ENCODE data around the gene ACER2. TPM values are rescaled to one million over a fixed set of nuclear protein-coding genes. Genes with fewer than 3 reads are reported as not detected.

ACER2 gene
- total RNA-seq, 1 donor: 4.7 TPM

DNA sequence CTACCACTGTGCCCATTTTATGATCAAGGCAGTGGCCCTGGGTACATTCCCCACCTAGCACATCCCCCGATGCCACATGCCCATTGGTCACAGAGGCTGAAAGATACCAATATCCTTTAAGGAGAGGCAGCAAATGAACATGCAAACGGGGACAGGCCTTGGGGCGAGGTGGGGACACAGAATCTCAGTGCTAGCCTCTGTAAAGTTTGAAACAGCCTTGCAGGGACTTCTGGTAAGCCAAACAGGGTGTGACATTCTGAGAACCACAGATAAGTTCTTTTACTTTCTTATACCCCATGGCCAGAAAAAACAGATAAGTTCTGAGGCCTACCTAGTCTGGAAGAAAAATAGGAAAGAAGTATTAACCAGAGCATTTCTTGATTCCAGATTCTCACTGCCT, 60.5 kb downstream of the ACER2 start:
- TF ChIP-seq, protein P1, sequence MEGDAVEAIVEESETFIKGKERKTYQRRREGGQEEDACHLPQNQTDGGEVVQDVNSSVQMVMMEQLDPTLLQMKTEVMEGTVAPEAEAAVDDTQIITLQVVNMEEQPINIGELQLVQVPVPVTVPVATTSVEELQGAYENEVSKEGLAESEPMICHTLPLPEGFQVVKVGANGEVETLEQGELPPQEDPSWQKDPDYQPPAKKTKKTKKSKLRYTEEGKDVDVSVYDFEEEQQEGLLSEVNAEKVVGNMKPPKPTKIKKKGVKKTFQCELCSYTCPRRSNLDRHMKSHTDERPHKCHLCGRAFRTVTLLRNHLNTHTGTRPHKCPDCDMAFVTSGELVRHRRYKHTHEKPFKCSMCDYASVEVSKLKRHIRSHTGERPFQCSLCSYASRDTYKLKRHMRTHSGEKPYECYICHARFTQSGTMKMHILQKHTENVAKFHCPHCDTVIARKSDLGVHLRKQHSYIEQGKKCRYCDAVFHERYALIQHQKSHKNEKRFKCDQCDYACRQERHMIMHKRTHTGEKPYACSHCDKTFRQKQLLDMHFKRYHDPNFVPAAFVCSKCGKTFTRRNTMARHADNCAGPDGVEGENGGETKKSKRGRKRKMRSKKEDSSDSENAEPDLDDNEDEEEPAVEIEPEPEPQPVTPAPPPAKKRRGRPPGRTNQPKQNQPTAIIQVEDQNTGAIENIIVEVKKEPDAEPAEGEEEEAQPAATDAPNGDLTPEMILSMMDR (IDR thresholded peaks at IDR 0.05; ENCODE audit: insufficient read depth, low read depth, low read length): no peak
- no peak overlapping the region for H3K4me3 ChIP-seq (ENCODE audit: low read depth, low read length)
- no peak for DNase-seq (ENCODE audit: low read depth)

DNA sequence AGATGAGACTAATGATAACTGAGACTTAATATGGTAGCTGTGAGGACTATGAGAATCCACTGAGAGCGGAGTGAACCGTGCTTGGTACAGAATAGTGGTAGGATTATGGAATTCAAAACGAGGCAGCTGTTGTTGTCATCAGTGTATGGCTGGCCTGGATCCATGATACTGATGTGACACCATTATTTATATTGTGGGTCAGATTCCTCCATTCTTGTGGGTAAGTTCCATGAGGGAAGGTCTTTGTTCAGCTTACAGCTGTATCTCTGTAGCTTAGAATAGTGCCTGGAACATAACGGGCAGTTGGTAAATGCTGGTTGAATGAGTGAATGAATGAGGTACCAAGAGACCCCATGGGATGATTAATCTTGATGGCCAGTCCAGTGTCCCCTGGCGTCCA, 61.8 kb downstream of the ACER2 start:
- DNase-seq (ENCODE audit: low read depth): no peak
- no peak overlapping the region for H3K4me3 ChIP-seq (ENCODE audit: low read depth, low read length)
- TF ChIP-seq, protein P1 (IDR thresholded peaks at IDR 0.05; ENCODE audit: insufficient read depth, low read depth, low read length): no peak

GRCh38 chr9:19470981-19471650, 62.3 kb downstream of the ACER2 start:
- no peak for DNase-seq (ENCODE audit: low read depth)
- no peak overlapping the region for H3K4me3 ChIP-seq (ENCODE audit: low read depth, low read length)
- TF ChIP-seq, protein P1 (IDR thresholded peaks at IDR 0.05; ENCODE audit: insufficient read depth, low read depth, low read length): no peak

GRCh38 chr9:19471737-19472648, 63.2 kb downstream of the ACER2 start:
- H3K4me3 ChIP-seq (ENCODE audit: low read depth, low read length): no peak overlapping the region
- DNase-seq (ENCODE audit: low read depth): peak; percentile 38

DNA sequence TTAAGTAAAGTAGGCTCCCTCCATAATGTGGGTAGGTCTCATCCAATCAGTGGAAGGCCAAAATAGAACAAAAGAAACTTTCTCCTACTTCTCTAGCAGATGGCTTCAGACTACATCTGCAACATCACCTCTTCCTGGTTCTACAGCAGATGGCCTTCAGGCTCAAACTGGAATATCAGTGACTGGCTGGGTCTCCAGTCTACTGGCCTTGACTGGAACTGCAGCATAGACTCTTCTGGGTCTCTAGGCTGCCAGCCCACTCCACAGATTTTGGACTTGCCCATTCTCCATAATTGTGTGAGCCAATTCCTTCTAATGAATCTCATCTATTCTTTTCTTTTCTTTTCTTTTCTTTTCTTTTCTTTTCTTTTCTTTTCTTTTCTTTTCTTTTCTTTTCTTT, 64.8 kb downstream of the ACER2 start:
- H3K4me3 ChIP-seq (ENCODE audit: low read depth, low read length): no peak overlapping the region
- TF ChIP-seq, protein P1 (IDR thresholded peaks at IDR 0.05; ENCODE audit: insufficient read depth, low read depth, low read length): peak; percentile 1
- no peak for DNase-seq (ENCODE audit: low read depth)

More at GRCh38 chr9:19471737-19472648, 63.2 kb downstream of the ACER2 start:
- TF ChIP-seq, protein P1 (IDR thresholded peaks at IDR 0.05; ENCODE audit: insufficient read depth, low read depth, low read length): peak; percentile 75

DNA sequence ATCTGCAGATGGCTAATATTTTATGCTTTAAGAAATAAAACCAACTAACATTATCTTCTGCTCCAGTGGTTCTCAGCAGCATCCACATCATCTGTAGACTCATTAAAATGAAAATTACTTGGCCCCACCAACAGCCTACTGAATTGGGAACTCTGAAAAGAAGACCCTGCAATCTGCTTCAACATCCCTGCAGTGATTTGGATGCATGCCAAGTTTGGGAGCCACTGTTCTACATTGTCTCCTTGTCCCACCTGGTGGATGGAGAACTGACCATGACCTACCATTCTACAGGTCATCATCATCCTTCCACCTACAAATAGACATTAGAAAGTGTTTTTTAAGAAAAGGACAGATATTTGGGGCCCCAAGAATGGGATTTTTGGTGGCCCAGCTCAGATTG, 71.1 kb downstream of the ACER2 start:
- TF ChIP-seq, protein P1 (IDR thresholded peaks at IDR 0.05; ENCODE audit: insufficient read depth, low read depth, low read length): no peak
- DNase-seq (ENCODE audit: low read depth): no peak
- no peak overlapping the region for H3K4me3 ChIP-seq (ENCODE audit: low read depth, low read length)

Measured in fibroblast of villous mesenchyme (primary cell).